Mesendoderm (in vitro differentiated cells): ENCODE results near the gene GMEB1. TPM values are rescaled to one million over a fixed set of nuclear protein-coding genes. Genes with fewer than 3 reads are reported as not detected.

Source experiments
- small RNA-seq: library from polyadenylated mRNA; stranded (forward); fragments of <200 nt; extraction: miRNeasy Mini kit (QIAGEN cat#:217004); gene quantifications from one replicate; pipeline ENCODE3, GENCODE V24; 2013; ENCODE audit not compliant: insufficient read depth

Gene GMEB1

Small RNA genes within 50 kb of the gene (small RNA-seq; reads per million reads assigned to genes)
- gene RF00422 (not detected), gene RNU11 (not detected)
